Stimulated activated CD4-positive, alpha-beta T cell treated with anti-CD3 and anti-CD28 coated beads, Interleukin-2, amount 100 ng/mL, for 4 hours (primary cell): Measurements from ENCODE around the gene FRMD4B.

Source experiments
- DNase-seq: peaks from one replicate; pipeline ENCODE4 v3.0.0-alpha.2; 2020; ENCODE audit warnings: low read depth

The FRMD4B gene

GRCh38 chr3:69200384-69201068 is 185.4 kb downstream of the FRMD4B start:
- DNase-seq: peak; percentile 52

GRCh38 chr3:69199942-69200341 is 185.9 kb downstream of the FRMD4B start:
- no peak for DNase-seq

- peak; percentile 64 for DNase-seq
Observed at GRCh38 chr3:69197922-69198530, 187.9 kb downstream of the FRMD4B start.

- DNase-seq: no peak
Observed at GRCh38 chr3:69197455-69197854, 188.4 kb downstream of the FRMD4B start.

- DNase-seq: no peak
Observed at GRCh38 chr3:69196876-69197275, 189.0 kb downstream of the FRMD4B start.

- DNase-seq: no peak
Observed at GRCh38 chr3:69194431-69195165, 191.3 kb downstream of the FRMD4B start.

- no peak for DNase-seq
Observed at GRCh38 chr3:69193749-69194148, 192.1 kb downstream of the FRMD4B start.

- no peak for DNase-seq
Observed at GRCh38 chr3:69191516-69191915, 194.4 kb downstream of the FRMD4B start.

- DNase-seq: no peak
Observed at GRCh38 chr3:69189487-69189886, 196.4 kb downstream of the FRMD4B start.

- DNase-seq: no peak
Observed at GRCh38 chr3:69186575-69187093, 199.3 kb downstream of the FRMD4B start.

GRCh38 chr3:69182588-69183316 is 203.1 kb downstream of the FRMD4B start:
- no peak for DNase-seq

- DNase-seq: no peak
Observed at GRCh38 chr3:69181592-69182211, 204.2 kb downstream of the FRMD4B start.

GRCh38 chr3:69180869-69181591 is 204.9 kb downstream of the FRMD4B start:
- DNase-seq: no peak

GRCh38 chr3:69179740-69180372 is 206.0 kb downstream of the FRMD4B start:
- no peak for DNase-seq

GRCh38 chr3:69178838-69179739 is 206.8 kb downstream of the FRMD4B start:
- DNase-seq: no peak

GRCh38 chr3:69178082-69178481 is 207.8 kb downstream of the FRMD4B start:
- DNase-seq: no peak

GRCh38 chr3:69174871-69175737 is 210.8 kb downstream of the FRMD4B start:
- DNase-seq: no peak

- DNase-seq: no peak
Observed at GRCh38 chr3:69174445-69174844, 211.4 kb downstream of the FRMD4B start.

GRCh38 chr3:69172058-69172457 is 213.8 kb downstream of the FRMD4B start:
- no peak for DNase-seq
